M059J (cell line): ENCODE results near the gene TSG101. TPM values are rescaled to one million over a fixed set of nuclear protein-coding genes. Genes with fewer than 3 reads are reported as not detected.

ENCODE experiments used
- DNase-seq: peaks from one replicate; pipeline ENCODE4 v3.0.0-alpha.2; 2012; ENCODE audit warnings: low read depth
- total RNA-seq: library from RNA; depleted of rRNA; stranded (reverse); fragments of >200 nt; shearing (Covaris generic); gene quantifications from 2 replicates; pipeline ENCODE4 v1.2.3, GENCODE V29; 2014

TSG101 gene
- total RNA-seq, 1 experiment from 2014 or later, result 123 TPM

DNA sequence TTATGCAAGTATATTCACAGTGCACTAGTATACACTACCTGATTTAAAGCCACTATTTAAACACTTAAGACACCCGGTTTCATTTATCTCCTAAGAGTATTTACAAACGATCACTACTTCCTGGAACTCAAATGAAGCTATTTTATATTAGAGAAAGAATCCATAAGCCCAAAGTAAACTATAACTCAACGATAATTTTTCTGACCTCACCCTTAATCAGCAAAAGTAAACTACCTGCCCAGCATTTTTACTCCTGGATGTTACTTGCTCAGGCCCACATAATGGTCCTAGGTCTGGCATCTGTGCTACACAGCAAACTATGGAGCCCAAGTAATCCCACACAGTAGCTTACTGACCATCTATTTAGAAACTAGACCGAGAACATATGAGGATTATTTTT, 33.4 kb downstream of the TSG101 start:
- no peak for DNase-seq

DNA sequence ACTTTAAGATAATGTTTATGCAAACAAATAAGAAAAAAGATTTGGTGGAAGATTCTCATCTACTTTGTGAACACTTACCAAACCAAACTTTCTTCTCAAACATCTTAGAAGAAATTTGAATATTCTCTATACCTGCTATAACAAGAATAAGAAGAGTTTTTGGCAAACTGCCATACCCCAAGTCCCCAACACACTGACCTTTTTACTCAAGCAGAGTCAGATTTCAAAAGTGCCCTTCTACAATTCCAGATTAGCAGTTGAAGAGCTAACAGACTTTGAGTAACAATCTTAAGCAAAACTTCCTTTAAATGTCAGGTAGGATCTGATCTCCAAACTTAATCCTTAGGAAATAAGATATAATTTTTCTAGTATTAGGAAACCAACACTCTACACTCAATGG, 33.9 kb downstream of the TSG101 start:
- peak; percentile 24 for DNase-seq

DNA sequence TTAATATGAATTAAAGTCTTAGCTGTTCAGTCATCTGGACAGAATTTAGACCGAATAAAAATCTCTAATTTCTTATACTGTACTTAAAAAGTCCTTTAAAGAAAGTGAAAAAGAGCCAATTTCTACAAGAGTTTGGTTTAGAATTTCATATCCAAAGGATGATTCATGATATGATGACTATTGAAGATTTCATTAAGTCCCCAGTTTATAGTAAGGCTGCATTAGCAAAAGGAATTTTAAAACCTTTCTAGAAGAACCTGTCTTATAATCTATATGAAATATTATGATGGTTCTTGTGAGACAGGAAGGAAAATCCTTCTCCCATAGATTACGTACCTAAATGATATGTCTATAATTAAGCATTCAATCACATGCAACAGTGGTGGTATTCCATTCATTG, 34.8 kb downstream of the TSG101 start:
- DNase-seq, result no peak

GRCh38 chr11:18490736-18491485, 35.8 kb downstream of the TSG101 start:
- DNase-seq, result no peak

DNA sequence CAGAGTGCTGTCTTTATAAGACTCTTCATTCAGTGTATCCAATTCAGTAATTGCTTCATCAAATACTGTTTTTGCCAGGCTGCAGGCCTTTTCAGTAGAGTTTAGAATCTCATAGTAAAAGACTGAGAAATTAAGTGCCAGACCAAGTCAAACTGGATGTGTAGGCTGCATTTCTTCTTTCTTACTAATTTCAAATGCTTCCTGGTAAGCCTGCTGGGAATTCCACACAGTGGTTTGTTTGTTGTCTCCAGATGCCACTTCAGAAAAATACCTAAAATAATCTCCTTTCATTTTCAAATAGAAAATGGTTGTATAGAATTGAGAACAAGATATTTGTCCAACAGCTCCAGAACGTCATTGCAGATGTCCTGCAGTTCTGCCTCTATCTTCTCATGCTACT, 36.4 kb downstream of the TSG101 start:
- DNase-seq, result no peak

DNA sequence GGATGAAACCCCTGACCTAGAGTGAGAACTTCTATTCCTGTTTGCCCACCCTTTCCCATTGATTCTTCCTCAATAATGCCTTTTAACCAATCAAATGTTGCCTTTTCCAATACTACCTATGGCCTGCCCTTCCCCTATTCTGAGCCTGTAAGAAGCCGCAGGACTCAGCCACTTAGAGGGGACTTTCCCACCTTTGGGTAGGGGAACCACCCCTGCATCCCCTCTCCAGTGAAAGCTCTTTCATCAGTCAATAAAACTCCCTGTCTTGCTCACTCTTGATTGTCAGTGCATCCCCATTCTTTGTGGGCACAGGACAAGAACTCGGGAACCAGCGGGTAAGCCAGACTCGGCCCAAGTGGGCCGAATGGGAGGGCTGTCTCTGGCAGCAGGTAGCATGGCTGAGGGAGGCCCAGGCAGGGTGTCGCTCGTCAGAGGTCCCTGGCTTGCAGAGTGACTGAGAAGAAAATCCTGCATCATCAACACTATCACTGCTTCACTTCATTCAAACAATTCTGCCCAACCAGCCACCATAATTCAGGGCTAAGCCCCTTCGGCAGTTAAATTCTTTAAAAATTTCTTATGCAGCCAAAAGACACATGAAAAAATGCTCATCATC, 40.7 kb downstream of the TSG101 start:
- DNase-seq, result no peak

- no peak for DNase-seq
Observed at GRCh38 chr11:18479063-18479462, 47.7 kb downstream of the TSG101 start.

DNA sequence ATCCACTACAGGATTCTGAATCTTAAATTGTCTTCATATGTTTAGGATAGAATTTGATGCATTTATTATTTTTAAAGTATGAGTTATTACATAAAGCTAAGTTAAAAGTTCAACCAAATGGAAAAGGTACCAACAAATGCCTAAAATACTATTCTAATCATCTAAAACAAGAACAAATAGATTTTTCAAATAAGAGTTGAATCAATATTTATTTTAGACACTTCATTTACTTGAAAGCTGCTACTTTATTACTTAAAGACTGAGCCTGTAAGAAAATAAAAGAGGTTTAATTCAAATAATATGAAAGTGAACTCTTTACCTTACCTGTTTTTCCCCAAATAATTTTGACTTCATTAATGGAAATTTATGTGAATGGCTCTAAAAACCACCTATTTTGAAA, 54.2 kb downstream of the TSG101 start:
- DNase-seq, result no peak

GRCh38 chr11:18471995-18472394, 54.7 kb downstream of the TSG101 start:
- DNase-seq, result no peak

GRCh38 chr11:18468961-18469360, 57.8 kb downstream of the TSG101 start:
- no peak for DNase-seq

DNA sequence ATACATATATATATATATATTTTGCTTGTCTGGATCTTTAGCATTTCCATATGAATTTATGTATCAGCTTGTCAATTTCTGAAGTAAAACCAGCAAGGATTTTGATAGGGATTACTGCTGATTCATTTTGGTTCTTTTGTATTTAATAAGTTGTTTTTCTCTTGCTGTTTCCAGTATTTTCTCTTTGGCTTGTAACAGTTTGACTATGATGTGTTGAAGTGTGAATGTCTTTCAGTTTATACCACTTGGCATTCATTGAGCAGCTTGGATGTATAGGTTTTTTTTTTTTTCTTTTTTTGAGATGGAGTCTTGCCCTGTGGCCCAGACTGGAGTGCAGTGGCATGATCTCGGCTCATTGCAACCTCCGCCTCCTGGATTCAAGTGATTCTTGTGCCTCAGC, 58.7 kb downstream of the TSG101 start:
- DNase-seq, result no peak

DNA sequence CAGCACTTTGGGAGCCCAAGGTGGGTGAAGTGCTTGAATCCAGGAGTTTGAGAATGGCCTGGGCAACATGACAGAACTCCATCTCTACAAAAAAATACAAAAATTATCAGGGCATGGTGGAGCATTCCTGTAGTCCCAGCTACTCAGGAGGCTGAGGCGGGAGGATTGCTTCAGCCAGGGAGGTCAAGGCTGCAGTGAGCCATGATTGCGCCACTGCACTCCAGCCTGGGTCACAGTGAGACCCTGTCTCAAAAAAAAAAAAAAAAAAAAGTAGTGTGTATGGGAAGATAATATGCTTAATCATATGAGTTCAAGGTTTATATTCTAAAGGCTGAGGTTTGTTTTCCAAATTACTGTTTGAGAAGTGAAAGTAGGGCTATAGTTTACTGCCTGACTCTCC, 60.3 kb downstream of the TSG101 start:
- no peak for DNase-seq

GRCh38 chr11:18463439-18463838, 63.3 kb downstream of the TSG101 start:
- DNase-seq, result no peak

DNA sequence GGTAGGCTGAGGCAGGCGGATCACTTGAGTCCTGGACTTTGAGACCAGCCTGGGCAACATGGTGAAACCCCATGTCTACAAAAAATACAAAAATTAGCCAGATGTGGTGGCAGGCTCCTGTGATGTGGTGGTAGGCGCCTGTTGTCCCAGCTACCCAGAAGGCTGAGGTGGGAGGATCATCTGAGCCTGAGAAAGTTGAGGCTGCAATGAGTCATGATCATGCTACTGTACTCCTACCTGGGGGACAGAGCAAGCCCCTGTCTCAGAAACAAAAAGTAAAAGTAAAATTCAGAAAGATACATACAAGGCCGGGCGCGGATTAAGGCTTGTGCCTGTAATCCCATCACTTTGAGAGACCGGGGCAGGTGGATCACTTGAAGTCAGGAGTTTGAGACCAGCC, 64.8 kb downstream of the TSG101 start:
- DNase-seq, result no peak

DNA sequence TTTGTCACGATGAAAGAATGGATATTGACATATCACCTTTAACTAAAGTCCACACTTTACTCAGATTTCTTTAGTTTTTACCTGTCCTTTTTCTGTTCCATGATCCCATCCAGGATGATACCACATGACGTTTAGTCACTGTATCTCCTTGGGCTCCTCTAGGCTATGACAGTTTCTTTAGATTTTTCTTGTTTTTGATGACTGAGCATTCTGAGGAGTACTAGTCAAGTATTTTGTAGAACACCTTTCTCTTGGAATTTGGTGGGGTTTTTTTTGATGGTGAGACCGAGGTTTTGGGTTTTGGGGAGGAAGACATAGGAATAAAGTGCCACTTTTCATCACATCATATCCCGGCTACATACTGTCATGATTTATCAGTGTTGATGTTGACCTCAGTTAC, 67.1 kb downstream of the TSG101 start:
- DNase-seq, result no peak

DNA sequence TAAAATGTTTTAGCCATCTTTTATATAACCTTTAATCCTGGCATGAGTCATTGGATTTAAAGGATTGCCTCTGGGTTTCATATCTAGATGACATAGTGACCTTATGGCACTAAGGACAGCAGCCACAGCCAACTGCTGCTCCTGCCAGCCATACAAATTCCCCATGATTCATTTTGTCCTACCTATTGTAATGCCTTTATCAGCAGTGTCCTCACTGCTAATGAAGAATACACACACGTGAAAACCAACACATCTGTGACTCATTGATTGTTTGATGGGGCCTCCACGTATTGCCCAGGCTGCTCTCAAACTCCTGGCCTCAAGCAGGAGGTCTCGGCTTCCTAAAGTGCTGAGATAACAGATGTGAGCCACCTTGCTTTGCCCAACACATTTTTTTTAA, 69.3 kb downstream of the TSG101 start:
- peak; percentile 84 for DNase-seq

DNA sequence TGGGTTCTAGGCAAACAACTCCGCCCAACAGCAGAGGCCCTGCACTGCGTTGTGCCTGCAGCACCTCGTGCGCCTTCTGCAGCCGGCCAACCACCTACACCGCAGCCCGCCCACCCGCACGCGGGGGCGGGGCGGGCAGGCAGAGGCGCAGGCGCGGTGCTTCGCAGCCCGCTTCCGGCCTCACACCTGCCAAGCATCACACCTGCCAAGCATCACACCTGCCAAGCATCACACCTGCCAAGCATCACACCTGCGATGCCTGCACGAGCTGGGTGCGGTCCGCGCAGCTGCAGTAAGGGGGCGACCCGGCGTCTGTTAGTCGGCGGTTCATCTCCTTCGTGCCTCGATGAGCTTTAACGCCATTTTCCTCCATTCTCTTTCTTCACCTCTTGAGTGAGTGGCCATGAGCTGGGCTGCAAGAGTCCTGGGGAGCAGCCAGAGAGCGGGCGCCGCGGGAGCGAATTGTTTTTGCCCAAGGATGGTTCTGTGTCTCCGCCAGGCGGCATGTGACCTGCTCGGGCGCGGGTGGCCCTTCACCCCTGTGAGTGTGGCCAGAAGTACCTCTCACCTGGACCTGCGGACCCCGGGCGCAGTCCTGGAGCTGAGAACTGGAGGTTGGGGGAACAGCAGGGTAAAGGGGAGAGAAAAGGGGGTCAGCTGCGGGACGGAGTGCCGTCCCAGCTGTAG, 70.9 kb downstream of the TSG101 start, which contains the start of gene LDHAL6A:
Gene LDHAL6A (plus strand): TSS at position 171 of the 687 bp plus-strand sequence. CDS start 825 bp downstream, outside the sequence.
- DNase-seq, result no peak

DNA sequence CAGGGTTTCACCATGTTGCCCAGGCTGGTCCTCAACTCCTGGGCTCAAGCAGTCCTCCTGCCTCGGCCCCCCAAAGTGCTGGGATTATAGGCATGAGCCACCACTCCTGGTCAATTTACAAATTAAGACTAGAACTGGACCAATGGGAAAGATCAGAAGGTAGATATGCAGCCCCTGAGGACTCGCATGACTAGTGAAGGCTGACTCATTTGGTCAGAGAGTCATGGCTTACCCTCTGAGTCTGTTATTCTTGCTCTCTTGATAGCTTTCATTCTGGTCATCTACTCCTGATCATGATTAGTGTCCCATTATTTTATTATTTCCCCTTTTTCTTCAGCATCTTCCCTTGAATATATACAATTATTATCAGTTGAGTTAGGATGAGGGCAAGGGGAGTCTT, 73.8 kb downstream of the TSG101 start:
- DNase-seq, result peak; percentile 76

DNA sequence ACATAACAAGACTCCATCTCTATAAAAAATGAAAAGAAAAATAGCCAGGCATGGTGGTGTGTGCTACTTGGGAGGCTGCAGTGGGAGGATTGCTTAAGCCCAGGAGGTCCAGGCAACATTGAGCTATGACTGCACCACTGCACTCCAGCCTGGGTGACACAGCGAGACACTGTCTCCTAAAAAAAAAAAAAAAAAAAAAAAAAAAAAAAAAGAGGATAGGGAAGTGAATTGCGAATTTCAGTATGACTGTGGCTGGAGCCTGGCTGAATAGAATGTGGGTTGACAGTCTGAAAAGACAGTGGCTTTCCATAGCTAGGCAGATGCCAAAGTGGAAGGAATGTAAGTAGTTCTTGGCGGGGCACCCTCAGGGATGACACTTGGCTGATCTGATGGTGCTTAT, 77.5 kb downstream of the TSG101 start:
- DNase-seq, result no peak

- DNase-seq, result no peak
Observed at GRCh38 chr11:18438691-18439090, 88.1 kb downstream of the TSG101 start.
